ENCODE data around the gene RHPN2.
"Not testable (repeated sequence)": the region's sequence is repeated elsewhere in the genome, so short reads cannot be mapped to it uniquely, and the experiment has no call there.

- TF ChIP-seq CTCF, POLR2A (IDR thresholded peaks at IDR 0.05): not testable (repeated sequence)
Measured at GRCh38 chr19:32982488-32982887, 82.2 kb downstream of the RHPN2 start.

Data from uterus (tissue), 2 donors.